ENCODE data around the gene AKIRIN2. TPM values are rescaled to one million over a fixed set of nuclear protein-coding genes. Genes with fewer than 3 reads are reported as not detected.
A peak's percentile ranks its signal among the peaks of the same experiment; 100 is the strongest.

Gene AKIRIN2
- total RNA-seq, 2 donors from 2014 or later, result 70.4 to 73.5 TPM

- TF ChIP-seq, protein P1, sequence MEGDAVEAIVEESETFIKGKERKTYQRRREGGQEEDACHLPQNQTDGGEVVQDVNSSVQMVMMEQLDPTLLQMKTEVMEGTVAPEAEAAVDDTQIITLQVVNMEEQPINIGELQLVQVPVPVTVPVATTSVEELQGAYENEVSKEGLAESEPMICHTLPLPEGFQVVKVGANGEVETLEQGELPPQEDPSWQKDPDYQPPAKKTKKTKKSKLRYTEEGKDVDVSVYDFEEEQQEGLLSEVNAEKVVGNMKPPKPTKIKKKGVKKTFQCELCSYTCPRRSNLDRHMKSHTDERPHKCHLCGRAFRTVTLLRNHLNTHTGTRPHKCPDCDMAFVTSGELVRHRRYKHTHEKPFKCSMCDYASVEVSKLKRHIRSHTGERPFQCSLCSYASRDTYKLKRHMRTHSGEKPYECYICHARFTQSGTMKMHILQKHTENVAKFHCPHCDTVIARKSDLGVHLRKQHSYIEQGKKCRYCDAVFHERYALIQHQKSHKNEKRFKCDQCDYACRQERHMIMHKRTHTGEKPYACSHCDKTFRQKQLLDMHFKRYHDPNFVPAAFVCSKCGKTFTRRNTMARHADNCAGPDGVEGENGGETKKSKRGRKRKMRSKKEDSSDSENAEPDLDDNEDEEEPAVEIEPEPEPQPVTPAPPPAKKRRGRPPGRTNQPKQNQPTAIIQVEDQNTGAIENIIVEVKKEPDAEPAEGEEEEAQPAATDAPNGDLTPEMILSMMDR (conservative IDR thresholded peaks at IDR 0.05), result no peak
- Histone ChIP-seq H3K27ac (ENCODE audit: low read depth, low read length) (peak overlapping the region; percentile 76), H3K36me3 (ENCODE audit: control insufficient read depth, insufficient read depth, low read length) (no peaks in the 10 kb centered on the region), H3K4me1 (ENCODE audit: control insufficient read depth, insufficient read depth, low read length) (peaks cover 5% of the 10 kb centered on the region), H3K4me3 (ENCODE audit: low read length) (no peak overlapping the region), H3K9ac (ENCODE audit: extremely low read depth, low read length, poor library complexity, severe bottlenecking) (no peak overlapping the region), H3K27me3 (ENCODE audit: control insufficient read depth, insufficient read depth, low read length, poor library complexity, severe bottlenecking) (no peaks in the 10 kb centered on the region), H3K9me3 (ENCODE audit: control insufficient read depth, low read length) (no peaks in the 10 kb centered on the region)
- H3K27me3 Mint-ChIP-seq (ENCODE audit: insufficient read depth), result no peaks in the 10 kb centered on the region
- DNase-seq, result no peak
- H3K4me1 Mint-ChIP-seq, result peaks cover 16% of the 10 kb centered on the region
- WGBS, 2 experiments (ENCODE audit: insufficient coverage in 1 of 2, insufficient read length in 1 of 2), result 67 to 77% methylated on average over 2 to 4 of the region's 4 CpGs
- no peak overlapping the region for H3K4me3 Mint-ChIP-seq
- H3K36me3 Mint-ChIP-seq (ENCODE audit: low read depth), result no peaks in the 10 kb centered on the region
- no peaks in the 10 kb centered on the region for H3K9me3 Mint-ChIP-seq
- peak overlapping the region; percentile 90 for H3K27ac Mint-ChIP-seq
These were observed 20.6 kb upstream of the AKIRIN2 start for GRCh38 chr6:87722540-87723169.

DNA sequence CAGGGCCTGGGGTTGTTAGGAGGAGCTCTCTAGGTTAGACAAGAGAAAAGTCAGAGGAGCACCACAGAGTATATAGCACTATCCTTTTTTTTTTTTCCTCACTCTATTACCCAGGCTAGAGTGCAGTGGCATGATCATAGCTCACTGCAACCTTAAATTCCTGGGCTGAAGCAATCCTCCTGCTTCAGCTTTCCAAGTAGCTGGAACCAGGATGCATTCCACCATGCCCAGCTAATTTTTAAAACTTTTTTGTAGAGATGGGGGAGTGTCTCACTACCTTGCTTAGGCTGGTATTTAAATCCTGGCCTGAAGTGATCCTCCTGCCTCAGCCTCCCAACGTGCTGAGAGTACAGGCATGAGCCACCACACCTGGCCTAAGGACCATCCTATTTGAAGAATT is 19.3 kb upstream of the AKIRIN2 start:
- Histone ChIP-seq H3K36me3 (ENCODE audit: control insufficient read depth, insufficient read depth, low read length) (no peaks in the 10 kb centered on the region), H3K4me3 (ENCODE audit: low read length) (no peak overlapping the region), H3K4me1 (ENCODE audit: control insufficient read depth, insufficient read depth, low read length) (peaks cover 5% of the 10 kb centered on the region), H3K27ac (ENCODE audit: low read depth, low read length) (no peak overlapping the region), H3K9ac (ENCODE audit: extremely low read depth, low read length, poor library complexity, severe bottlenecking) (no peak overlapping the region), H3K9me3 (ENCODE audit: control insufficient read depth, low read length) (no peaks in the 10 kb centered on the region), H3K27me3 (ENCODE audit: control insufficient read depth, insufficient read depth, low read length, poor library complexity, severe bottlenecking) (no peaks in the 10 kb centered on the region)
- TF ChIP-seq, protein P1 (conservative IDR thresholded peaks at IDR 0.05), result no peak
- H3K4me1 Mint-ChIP-seq, result peaks cover 16% of the 10 kb centered on the region
- H3K36me3 Mint-ChIP-seq (ENCODE audit: low read depth), result no peaks in the 10 kb centered on the region
- no peak overlapping the region for H3K27ac Mint-ChIP-seq
- no peaks in the 10 kb centered on the region for H3K27me3 Mint-ChIP-seq (ENCODE audit: insufficient read depth)
- H3K4me3 Mint-ChIP-seq, result no peak overlapping the region
- no peaks in the 10 kb centered on the region for H3K9me3 Mint-ChIP-seq
- WGBS, 2 experiments (ENCODE audit: insufficient coverage in 1 of 2, insufficient read length in 1 of 2), result 50 to 71% methylated on average over 1 of the region's 1 CpG
- no peak for DNase-seq

- Histone ChIP-seq H3K9me3 (ENCODE audit: control insufficient read depth, low read length) (no peaks in the 10 kb centered on the region), H3K36me3 (ENCODE audit: control insufficient read depth, insufficient read depth, low read length) (no peaks in the 10 kb centered on the region), H3K9ac (ENCODE audit: extremely low read depth, low read length, poor library complexity, severe bottlenecking) (no peak overlapping the region), H3K4me3 (ENCODE audit: low read length) (no peak overlapping the region), H3K27ac (ENCODE audit: low read depth, low read length) (no peak overlapping the region), H3K27me3 (ENCODE audit: control insufficient read depth, insufficient read depth, low read length, poor library complexity, severe bottlenecking) (no peaks in the 10 kb centered on the region), H3K4me1 (ENCODE audit: control insufficient read depth, insufficient read depth, low read length) (peaks cover 5% of the 10 kb centered on the region)
- TF ChIP-seq, protein P1 (conservative IDR thresholded peaks at IDR 0.05), result no peak
- Mint-ChIP-seq H3K4me3 (no peak overlapping the region), H3K4me1 (peaks cover 16% of the 10 kb centered on the region), H3K27me3 (ENCODE audit: insufficient read depth) (no peaks in the 10 kb centered on the region), H3K27ac (no peak overlapping the region), H3K36me3 (ENCODE audit: low read depth) (no peaks in the 10 kb centered on the region), H3K9me3 (no peaks in the 10 kb centered on the region)
- 90 to 94% methylated on average over 5 to 9 of the region's 9 CpGs for WGBS, 2 experiments (ENCODE audit: insufficient coverage in 1 of 2, insufficient read length in 1 of 2)
- DNase-seq, result no peak
These were observed 16.8 kb upstream of the AKIRIN2 start for GRCh38 chr6:87718662-87719433.

Measured in endodermal cell (in vitro differentiated cells).